GM13976 (cell line): ENCODE data around the gene GLI3.

Source experiments
- DNase-seq: peaks from one replicate; pipeline ENCODE4 v3.0.0; 2012; ENCODE audit warnings: low spot score
- in situ Hi-C: fragments of 300-500 bp; cut with MboI; formaldehyde crosslinking; loops from one replicate; pipeline ENCODE4 v1.12.0; 2022; ENCODE audit warnings: low sequenced_read_pairs, mixed read lengths, inconsistent platforms; ENCODE audit not compliant: unreplicated experiment
- TF ChIP-seq, protein P1 (sequence below): IDR thresholded peaks from 2 replicates; pipeline ENCODE4 v1.5.1; 2012; ENCODE audit warnings: borderline replicate concordance, mild to moderate bottlenecking; ENCODE audit not compliant: insufficient read depth; ENCODE audit errors: extremely low read depth, missing control alignments, control extremely low read depth

The GLI3 gene

DNA sequence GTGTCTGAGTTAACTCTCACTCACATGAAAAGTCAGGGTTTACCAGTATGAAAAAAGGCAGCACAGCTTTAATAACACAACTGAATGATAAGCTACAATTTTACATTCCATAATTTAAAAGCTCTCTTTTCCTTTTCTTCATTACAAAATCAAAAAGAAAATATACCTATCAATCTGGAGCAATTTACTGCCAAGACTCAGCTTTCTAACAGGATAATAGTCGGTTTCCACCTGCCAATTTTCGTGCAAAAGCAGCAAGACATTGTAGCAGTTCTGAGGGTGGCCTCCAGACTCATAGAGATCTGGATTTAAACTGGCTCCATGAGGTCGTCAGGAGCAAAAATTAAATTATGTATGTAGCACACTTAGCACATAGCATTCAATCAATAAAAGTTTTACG, 191.0 kb downstream of the GLI3 start:
- DNase-seq = no peak
- TF ChIP-seq, protein P1, sequence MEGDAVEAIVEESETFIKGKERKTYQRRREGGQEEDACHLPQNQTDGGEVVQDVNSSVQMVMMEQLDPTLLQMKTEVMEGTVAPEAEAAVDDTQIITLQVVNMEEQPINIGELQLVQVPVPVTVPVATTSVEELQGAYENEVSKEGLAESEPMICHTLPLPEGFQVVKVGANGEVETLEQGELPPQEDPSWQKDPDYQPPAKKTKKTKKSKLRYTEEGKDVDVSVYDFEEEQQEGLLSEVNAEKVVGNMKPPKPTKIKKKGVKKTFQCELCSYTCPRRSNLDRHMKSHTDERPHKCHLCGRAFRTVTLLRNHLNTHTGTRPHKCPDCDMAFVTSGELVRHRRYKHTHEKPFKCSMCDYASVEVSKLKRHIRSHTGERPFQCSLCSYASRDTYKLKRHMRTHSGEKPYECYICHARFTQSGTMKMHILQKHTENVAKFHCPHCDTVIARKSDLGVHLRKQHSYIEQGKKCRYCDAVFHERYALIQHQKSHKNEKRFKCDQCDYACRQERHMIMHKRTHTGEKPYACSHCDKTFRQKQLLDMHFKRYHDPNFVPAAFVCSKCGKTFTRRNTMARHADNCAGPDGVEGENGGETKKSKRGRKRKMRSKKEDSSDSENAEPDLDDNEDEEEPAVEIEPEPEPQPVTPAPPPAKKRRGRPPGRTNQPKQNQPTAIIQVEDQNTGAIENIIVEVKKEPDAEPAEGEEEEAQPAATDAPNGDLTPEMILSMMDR = no peak
- in situ Hi-C loops = no loop called here

DNA sequence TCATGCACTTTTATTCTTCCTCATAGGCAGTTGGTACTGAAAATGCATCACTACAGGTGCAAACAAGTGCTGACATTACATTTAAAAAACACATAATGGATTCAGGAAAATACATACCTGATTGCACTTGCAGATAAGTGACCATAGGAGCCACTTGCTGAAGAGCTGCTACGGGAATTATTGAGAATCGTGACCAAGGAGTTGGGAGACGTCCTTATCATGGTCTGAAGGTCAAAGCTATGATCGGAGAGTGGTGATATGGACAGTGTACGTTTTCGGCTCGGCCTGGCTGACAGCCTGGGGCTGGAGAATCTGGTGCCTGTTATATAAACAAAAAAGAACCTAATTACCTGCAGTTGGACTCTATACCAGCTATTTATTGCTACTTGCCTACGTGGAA, 197.1 kb downstream of the GLI3 start:
- in situ Hi-C loops = no loop called here
- TF ChIP-seq, protein P1 = no peak
- DNase-seq = no peak

DNA sequence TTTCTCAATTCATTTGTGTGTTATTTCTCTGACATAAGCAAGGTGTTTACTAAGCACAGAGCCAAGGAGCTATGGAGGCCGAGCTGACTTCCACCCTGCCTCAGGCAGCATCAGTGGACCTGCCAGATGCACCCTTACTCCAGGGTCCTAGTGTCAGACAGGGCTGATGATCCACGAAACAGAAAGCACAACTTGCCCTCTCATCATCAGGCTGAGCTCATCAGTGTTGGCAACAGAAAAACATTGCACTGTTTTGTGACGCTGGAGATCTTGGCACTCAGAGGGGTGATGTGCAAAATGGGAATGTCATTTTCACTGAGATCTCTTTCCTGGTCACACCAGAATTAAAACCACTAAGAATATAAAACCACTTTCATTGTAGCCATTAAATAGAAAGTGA, 201.8 kb downstream of the GLI3 start:
- in situ Hi-C loops = no loop called here
- TF ChIP-seq, protein P1 = no peak
- no peak for DNase-seq

DNA sequence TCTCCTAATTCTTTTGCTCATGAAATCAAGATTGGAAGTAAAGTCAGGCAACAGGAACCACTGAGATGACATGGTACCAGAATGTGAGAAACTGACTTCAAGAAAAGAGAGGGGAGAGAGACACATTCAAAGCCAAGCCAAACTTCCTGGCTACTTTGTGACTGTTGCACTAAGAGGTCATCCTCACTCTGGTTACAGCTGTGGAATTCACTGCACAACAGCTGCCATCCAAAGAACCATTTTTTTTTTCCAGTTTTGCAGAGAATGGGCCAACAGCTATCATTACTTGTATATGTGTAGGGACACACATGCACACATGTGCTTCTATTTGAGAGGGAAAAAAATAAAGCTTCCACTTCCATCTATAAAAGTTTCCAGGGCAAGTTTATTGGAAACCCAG, 203.5 kb downstream of the GLI3 start:
- in situ Hi-C loops = no loop called here
- TF ChIP-seq, protein P1 = no peak
- DNase-seq = no peak

DNA sequence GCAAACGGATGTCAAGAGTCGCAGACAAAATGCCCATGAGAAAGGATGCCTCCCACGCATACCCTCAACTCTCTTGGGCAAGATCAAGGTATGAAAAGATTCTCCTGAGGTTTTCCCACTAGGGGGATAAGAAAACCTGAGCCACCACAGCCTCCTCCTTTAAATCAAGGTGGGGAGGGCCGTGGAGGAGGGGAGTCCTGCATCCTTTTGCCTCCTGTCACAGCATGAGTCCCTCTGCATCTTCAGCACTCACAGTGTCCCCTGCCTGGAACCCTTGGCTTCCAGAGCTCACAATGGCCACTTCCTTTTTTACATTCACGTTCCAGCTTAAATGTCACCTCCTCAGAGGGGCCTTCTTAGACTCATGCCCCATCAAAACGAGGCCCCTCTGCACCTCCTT, 207.6 kb downstream of the GLI3 start:
- in situ Hi-C loops = no loop called here
- no peak for DNase-seq
- TF ChIP-seq, protein P1 = no peak

DNA sequence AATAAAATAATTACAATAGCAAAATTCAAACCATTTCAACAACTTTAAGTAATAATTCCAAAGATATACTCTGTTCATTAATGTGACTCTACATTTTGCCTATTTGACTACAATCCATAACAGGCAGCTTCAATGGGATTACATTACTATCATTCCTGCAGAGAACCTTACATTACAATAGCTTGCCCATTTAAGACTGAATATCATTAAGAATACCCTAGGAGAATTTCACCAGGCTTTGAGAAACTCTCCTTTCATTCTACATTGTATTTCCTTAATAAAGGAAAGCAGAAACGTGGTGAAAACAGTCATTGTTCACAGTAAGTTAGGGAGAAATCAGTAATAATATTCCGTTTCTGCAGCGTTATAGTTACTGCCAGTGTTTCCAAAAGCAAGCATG, 209.5 kb downstream of the GLI3 start:
- in situ Hi-C loops = no loop called here
- TF ChIP-seq, protein P1 = no peak
- DNase-seq = no peak
